ENCODE data around the gene POMZP3. TPM values are rescaled to one million over a fixed set of nuclear protein-coding genes. Genes with fewer than 3 reads are reported as not detected.
"Not testable (repeated sequence)": the region's sequence is repeated elsewhere in the genome, so short reads cannot be mapped to it uniquely, and the experiment has no call there.

POMZP3 gene
- polyA plus RNA-seq, 1 donor from 2014 or later = 11.1 TPM

DNA sequence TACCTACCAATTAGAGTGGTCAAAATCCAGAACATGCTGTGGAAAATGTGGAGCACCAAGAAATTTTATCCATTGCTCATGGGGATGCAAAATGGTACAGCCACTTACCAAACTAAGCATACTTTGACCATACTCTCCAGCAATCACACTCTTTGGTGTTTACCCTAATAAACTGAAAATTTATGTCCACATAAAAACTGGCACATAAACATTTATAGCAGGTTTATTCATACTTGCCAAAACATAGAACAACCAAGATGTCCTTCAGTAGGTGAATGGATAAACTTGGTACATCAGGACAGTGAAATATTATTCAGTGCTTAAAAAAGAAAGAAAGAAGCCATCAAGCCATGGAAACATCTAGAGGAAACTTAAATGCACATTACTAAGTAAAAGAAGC is 59.3 kb downstream of the POMZP3 start:
- H3K27ac Mint-ChIP-seq, H3K36me3 Mint-ChIP-seq, H3K9me3 Mint-ChIP-seq, H3K27me3 Mint-ChIP-seq, H3K4me3 Mint-ChIP-seq: not testable (repeated sequence)
- H3K4me1 Mint-ChIP-seq = peaks cover 3 to 11% (median 5%) of the 10 kb centered on the region in 3 donors

DNA sequence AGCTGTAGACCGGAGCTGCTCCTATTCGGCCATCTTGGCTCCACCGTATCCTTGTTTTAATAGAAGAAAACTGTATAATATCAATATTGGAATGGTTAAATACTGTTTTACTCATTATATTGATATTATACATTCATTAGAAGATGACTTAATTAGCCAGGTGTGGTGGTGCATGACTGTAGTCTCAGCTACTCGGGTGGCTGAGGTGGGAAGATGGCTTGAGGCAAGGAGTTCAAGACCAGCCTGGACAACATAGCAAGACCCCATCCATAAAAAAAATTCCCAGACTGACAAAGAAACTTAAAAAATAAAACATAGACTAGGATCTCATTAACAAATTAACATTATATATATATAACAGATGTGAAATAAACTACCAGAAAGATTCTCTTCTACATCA is 59.8 kb downstream of the POMZP3 start:
- H3K36me3 Mint-ChIP-seq, H3K27ac Mint-ChIP-seq, H3K9me3 Mint-ChIP-seq, H3K27me3 Mint-ChIP-seq, H3K4me3 Mint-ChIP-seq: not testable (repeated sequence)
- H3K4me1 Mint-ChIP-seq = peaks cover 3 to 11% (median 5%) of the 10 kb centered on the region in 3 donors

DNA sequence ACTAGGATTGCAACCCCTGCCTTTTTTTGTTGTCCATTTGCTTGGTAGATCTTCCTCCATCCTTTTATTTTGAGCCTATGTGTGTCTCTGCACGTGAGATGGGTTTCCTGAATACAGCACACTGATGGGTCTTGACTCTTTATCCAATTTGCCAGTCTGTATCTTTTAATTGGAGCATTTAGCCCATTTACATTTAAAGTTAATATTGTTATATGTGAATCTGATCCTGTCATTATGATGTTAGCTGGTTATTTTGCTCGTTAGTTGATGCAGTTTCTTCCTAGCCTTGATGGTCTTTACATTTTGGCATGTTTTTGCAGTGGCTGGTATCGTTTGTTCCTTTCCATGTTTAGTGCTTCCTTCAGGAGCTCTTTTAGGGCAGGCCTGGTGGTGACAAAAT is 62.1 kb downstream of the POMZP3 start:
- not testable (repeated sequence) for H3K9me3 Mint-ChIP-seq, H3K27ac Mint-ChIP-seq

DNA sequence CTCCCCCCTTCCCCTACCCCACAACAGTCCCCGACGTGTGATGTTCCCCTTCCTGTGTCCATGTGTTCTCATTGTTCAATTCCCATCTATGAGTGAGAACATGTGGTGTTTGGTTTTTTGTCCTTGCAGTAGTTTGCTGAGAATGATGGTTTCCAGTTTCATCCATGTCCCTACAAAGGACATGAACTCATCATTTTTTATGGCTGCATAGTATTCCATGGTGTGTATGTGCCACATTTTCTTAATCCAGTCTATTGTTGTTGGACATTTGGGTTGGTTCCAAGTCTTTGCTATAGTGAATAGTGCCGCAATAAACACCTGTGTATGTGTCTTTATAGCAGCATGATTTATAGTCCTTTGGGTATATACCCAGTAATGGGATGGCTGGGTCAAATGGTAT is 65.7 kb downstream of the POMZP3 start:
- peaks cover 5 to 16% (median 10%) of the 10 kb centered on the region in 3 donors for H3K4me1 Mint-ChIP-seq
- not testable (repeated sequence) for H3K36me3 Mint-ChIP-seq, H3K4me3 Mint-ChIP-seq, H3K27ac Mint-ChIP-seq, H3K27me3 Mint-ChIP-seq, H3K9me3 Mint-ChIP-seq

More for the DNA sequence above, 62.1 kb downstream of the POMZP3 start:
- peaks cover 5 to 11% (median 7%) of the 10 kb centered on the region in 3 donors for H3K4me1 Mint-ChIP-seq
- not testable (repeated sequence) for H3K36me3 Mint-ChIP-seq, H3K27me3 Mint-ChIP-seq, H3K4me3 Mint-ChIP-seq

DNA sequence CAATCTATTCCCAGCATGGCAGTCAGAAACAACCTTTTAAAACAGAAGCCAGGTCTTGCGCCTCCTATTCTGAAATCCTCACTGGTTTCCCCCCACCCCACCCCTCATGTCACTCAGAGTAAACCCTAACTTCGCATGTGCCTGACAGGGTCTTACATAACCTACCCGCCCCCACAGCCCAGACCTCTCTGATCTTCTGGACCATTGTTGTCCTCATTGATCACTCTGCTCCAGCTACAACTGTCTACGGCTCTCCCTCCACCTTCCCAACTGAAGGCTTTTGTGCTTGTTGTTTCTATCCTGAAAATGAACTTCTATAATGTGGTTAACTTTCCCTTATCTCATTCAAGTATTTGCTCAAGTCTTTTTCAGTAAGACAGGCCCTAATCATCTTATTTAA is 66.9 kb downstream of the POMZP3 start:
- not testable (repeated sequence) for H3K27me3 Mint-ChIP-seq, H3K36me3 Mint-ChIP-seq, H3K9me3 Mint-ChIP-seq, H3K4me3 Mint-ChIP-seq, H3K27ac Mint-ChIP-seq
- H3K4me1 Mint-ChIP-seq = peaks cover 0 to 15% (median 10%) of the 10 kb centered on the region in 3 donors

Other genes with a start within 250 kb of the POMZP3 start
- not detected for gene SSC4D, start 217.6 kb downstream of the POMZP3 start, polyA plus RNA-seq
- 4.1 TPM for gene ZP3, start 202.3 kb downstream of the POMZP3 start, polyA plus RNA-seq
- gene DTX2, start 165.6 kb downstream of the POMZP3 start, polyA plus RNA-seq = 19.9 TPM
- gene UPK3B, start 116.7 kb downstream of the POMZP3 start, polyA plus RNA-seq = not detected
- 0.11 TPM for gene SPDYE16, start 84.0 kb downstream of the POMZP3 start, polyA plus RNA-seq